OCI-LY3 (cell line): Measurements from ENCODE around the gene TMEM88.

ENCODE experiments used
- H2AFZ ChIP-seq: fragments of 200-600, 300-600 bp; shearing (Covaris generic); 2 replicates; pipeline ENCODE4 v1.6.0; 2014; ENCODE audit warnings: antibody characterized with exemption, low read depth, low read length
- H3K27ac ChIP-seq: fragments of 200-600, 300-600 bp; sonication (generic); 2 replicates; pipeline ENCODE4 v1.5.1; 2014; ENCODE audit warnings: mild to moderate bottlenecking, low read length, moderate library complexity, mixed read lengths
- H3K27me3 ChIP-seq: fragments of 200-600, 300-600 bp; sonication (generic); 2 replicates; pipeline ENCODE4 v1.6.1; 2014; ENCODE audit warnings: low read depth, low read length, mixed read lengths
- H3K36me3 ChIP-seq: fragments of 200-600, 300-600 bp; sonication (generic); replicated peaks from 2 replicates; pipeline ENCODE3; 2014; ENCODE audit warnings: low read depth, low read length, mixed read lengths
- H3K4me1 ChIP-seq: fragments of 300-600, 200-600 bp; sonication (generic); 2 replicates; pipeline ENCODE4 v1.6.1; 2014; ENCODE audit warnings: low read length, mixed read lengths
- H3K4me2 ChIP-seq: fragments of 200-600, 300-600 bp; sonication (generic); 2 replicates; pipeline ENCODE4 v1.6.1; 2014; ENCODE audit warnings: low read length, mixed read lengths
- H3K4me3 ChIP-seq: fragments of 300-600, 200-600 bp; sonication (generic); 2 replicates; pipeline ENCODE4 v1.5.1; 2014; ENCODE audit warnings: antibody characterized with exemption, mild to moderate bottlenecking, low read length, moderate library complexity
- H3K79me2 ChIP-seq: fragments of 300-600, 200-600 bp; shearing (Covaris generic); 2 replicates; pipeline ENCODE4 v1.6.1; 2014; ENCODE audit warnings: mild to moderate bottlenecking, low read length, mixed read lengths
- H3K9ac ChIP-seq: fragments of 300-600, 200-600 bp; shearing (Covaris generic); 2 replicates; pipeline ENCODE4 v1.6.0; 2014; ENCODE audit warnings: mild to moderate bottlenecking, low read length, moderate library complexity
- H3K9me3 ChIP-seq: fragments of 200-600, 300-600 bp; shearing (Covaris generic); 2 replicates; pipeline ENCODE4 v1.6.1; 2014; ENCODE audit warnings: low read length, mixed read lengths; ENCODE audit not compliant: insufficient read depth
- H4K20me1 ChIP-seq: fragments of 200-600, 300-600 bp; sonication (generic); 2 replicates; pipeline ENCODE4 v1.6.1; 2016; ENCODE audit warnings: low read length, mixed read lengths; ENCODE audit not compliant: insufficient read depth
- EZH2phosphoT487 ChIP-seq: fragments of 200-600 bp; shearing (Covaris generic); IDR thresholded peaks from 2 replicates; pipeline ENCODE4 v1.6.1; 2018; ENCODE audit warnings: antibody characterized with exemption, mixed run types, low read depth
- TF ChIP-seq, protein P1 (sequence below): fragments of 200-600, 300-600 bp; sonication (generic); IDR thresholded peaks from 2 replicates; pipeline ENCODE4 v1.5.1; 2014; ENCODE audit warnings: antibody characterized with exemption, low read length, low read depth

The TMEM88 gene

DNA sequence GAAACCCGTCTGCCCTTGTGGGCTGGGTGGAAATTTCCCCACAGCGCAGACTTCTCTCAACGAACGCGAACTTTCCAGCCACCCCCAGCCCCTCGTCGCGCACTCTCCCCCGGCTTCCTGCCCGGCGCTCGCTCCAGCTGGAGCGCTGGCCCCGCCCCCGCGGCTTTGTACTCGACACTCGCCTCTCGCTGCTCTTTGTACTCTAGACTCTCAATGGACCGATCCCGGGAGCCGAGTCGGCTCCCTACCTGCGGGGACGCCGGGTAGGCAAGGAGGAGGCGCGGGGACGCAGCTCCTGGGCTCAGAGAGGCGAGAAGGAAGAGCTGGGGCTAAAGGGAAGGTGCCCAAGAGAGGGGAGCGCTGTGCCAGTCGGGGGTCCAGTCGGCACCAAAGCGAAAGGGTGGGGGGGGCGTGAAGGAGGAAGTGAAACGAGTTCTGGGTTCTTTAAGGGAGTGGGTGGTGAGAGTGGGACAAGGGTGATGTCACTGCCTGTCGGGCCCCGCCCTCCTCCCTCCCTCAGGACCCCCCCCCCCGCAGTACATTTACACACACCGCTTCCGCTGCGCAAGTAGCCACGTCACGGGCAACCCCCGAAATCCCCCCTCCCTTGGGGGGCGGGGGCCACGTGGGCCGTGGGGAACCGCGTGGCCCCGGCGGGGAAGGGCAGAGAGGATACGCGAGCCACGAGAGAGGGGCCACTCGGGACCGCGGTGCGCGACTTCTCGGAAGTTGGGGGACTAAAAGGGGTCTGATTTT, 11.2 kb upstream of the TMEM88 start:
- peaks cover 39% of the 10 kb centered on the region for H4K20me1 ChIP-seq
- peaks cover 64% of the 10 kb centered on the region for H3K79me2 ChIP-seq
- no peaks in the 10 kb centered on the region for H3K27me3 ChIP-seq
- peak overlapping the region; percentile 88 for H3K4me3 ChIP-seq
- H3K4me1 ChIP-seq, result peaks cover 34% of the 10 kb centered on the region
- H3K4me2 ChIP-seq, result peak overlapping the region; percentile 96
- H3K27ac ChIP-seq, result peak overlapping the region; percentile 98
- H3K9me3 ChIP-seq, result no peaks in the 10 kb centered on the region
- H3K9ac ChIP-seq, result peak overlapping the region; percentile 99
- H3K36me3 ChIP-seq, result peaks cover 8% of the 10 kb centered on the region
- TF ChIP-seq, protein P1, sequence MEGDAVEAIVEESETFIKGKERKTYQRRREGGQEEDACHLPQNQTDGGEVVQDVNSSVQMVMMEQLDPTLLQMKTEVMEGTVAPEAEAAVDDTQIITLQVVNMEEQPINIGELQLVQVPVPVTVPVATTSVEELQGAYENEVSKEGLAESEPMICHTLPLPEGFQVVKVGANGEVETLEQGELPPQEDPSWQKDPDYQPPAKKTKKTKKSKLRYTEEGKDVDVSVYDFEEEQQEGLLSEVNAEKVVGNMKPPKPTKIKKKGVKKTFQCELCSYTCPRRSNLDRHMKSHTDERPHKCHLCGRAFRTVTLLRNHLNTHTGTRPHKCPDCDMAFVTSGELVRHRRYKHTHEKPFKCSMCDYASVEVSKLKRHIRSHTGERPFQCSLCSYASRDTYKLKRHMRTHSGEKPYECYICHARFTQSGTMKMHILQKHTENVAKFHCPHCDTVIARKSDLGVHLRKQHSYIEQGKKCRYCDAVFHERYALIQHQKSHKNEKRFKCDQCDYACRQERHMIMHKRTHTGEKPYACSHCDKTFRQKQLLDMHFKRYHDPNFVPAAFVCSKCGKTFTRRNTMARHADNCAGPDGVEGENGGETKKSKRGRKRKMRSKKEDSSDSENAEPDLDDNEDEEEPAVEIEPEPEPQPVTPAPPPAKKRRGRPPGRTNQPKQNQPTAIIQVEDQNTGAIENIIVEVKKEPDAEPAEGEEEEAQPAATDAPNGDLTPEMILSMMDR, result no peak
- no peak for TF ChIP-seq EZH2phosphoT487
- H2AFZ ChIP-seq, result no peak overlapping the region

DNA sequence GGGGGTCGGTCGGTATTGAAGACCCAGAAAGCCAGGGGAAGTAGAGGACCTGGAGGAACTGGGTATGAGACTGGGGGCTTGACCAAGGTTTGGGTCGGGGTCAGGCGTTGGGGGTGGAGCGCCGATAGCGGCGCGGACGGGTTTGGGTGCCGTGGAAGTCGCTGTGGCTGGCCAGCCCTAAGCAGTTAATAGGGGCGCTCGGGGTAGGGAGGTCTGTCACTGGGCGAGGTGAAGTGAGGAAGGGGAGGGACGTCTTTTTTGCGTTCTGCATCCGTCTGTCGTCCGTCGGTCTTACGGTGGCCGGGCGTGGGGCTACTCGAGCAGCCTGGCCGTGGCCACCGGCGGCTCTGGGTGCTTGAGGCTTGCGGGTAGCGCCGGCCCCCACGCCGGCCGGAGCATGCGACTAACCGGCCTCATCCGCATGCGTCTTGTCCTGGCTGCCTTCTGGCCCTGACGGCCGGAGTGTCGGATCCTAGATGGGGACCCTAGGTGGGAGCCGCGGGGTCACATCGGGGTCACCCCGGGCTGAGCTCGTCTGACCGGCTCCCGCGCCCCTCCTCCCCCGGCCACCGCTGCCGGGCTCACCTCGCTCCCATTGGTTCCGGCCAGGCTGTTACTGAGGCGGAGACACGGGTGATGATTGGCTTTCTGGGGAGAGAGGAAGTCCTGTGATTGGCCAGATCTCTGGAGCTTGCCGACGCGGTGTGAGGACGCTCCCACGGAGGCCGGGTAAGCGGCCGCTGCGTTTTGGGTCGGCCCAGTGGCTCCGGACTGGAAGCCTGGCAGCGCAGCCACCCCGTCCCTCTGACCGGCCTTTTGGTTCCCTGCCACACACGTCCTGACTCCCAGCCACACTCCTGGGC, 10.3 kb upstream of the TMEM88 start:
- peaks cover 31% of the 10 kb centered on the region for H4K20me1 ChIP-seq
- peak overlapping the region; percentile 87 for H3K9ac ChIP-seq
- H3K4me3 ChIP-seq, result peak overlapping the region; percentile 88
- peaks cover 56% of the 10 kb centered on the region for H3K79me2 ChIP-seq
- peak overlapping the region; percentile 81 for H3K4me2 ChIP-seq
- H3K9me3 ChIP-seq, result no peaks in the 10 kb centered on the region
- no peaks in the 10 kb centered on the region for H3K27me3 ChIP-seq
- H3K27ac ChIP-seq, result peak overlapping the region; percentile 98
- H3K4me1 ChIP-seq, result peaks cover 29% of the 10 kb centered on the region
- peaks cover 8% of the 10 kb centered on the region for H3K36me3 ChIP-seq
- TF ChIP-seq, protein P1, result no peak
- no peak for TF ChIP-seq EZH2phosphoT487
- H2AFZ ChIP-seq, result no peak overlapping the region

DNA sequence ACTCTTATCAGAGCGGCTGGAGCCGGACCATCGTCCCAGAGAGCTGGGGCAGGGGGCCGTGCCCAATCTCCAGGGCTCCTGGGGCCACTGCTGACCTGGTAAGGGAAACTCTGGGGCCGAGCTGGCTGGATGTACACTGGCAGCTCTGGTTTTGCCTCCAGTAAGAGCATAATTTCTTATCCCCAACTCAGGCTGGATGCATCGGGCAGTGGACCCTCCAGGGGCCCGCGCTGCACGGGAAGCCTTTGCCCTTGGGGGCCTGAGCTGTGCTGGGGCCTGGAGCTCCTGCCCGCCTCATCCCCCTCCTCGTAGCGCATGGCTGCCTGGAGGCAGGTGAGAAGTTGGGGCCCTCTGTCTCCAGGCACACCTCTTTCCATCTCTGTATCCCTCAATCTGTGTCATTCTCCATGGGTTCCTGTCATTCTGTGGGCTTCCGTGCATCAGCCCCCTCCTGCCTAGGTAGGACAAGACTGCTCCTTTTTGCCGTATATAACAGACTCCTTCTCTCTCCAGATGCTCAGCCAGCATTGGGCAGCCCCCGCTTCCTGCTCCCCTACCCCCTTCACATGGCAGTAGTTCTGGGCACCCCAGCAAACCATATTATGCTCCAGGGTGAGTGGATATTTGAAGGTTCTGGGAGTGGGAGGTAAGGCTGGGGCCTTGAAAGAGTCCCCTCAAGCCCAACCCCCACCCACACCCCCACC, 9.4 kb upstream of the TMEM88 start:
- Histone ChIP-seq H3K36me3 (peaks cover 12% of the 10 kb centered on the region), H2AFZ (no peak overlapping the region), H3K27ac (no peak overlapping the region), H4K20me1 (peaks cover 25% of the 10 kb centered on the region), H3K9me3 (no peaks in the 10 kb centered on the region), H3K27me3 (no peaks in the 10 kb centered on the region), H3K4me2 (peak overlapping the region; percentile 81), H3K9ac (peak overlapping the region; percentile 87; the same call in 1 of the 2 replicates), H3K79me2 (peaks cover 46% of the 10 kb centered on the region), H3K4me1 (peaks cover 27% of the 10 kb centered on the region), H3K4me3 (peak overlapping the region; percentile 88)
- no peak for TF ChIP-seq EZH2phosphoT487
- TF ChIP-seq, protein P1, result no peak
